ENCODE data around the gene CNPY1. TPM values are rescaled to one million over a fixed set of nuclear protein-coding genes. Genes with fewer than 3 reads are reported as not detected.

The CNPY1 gene
- total and polyA plus RNA-seq, 4 donors, result not detected

DNA sequence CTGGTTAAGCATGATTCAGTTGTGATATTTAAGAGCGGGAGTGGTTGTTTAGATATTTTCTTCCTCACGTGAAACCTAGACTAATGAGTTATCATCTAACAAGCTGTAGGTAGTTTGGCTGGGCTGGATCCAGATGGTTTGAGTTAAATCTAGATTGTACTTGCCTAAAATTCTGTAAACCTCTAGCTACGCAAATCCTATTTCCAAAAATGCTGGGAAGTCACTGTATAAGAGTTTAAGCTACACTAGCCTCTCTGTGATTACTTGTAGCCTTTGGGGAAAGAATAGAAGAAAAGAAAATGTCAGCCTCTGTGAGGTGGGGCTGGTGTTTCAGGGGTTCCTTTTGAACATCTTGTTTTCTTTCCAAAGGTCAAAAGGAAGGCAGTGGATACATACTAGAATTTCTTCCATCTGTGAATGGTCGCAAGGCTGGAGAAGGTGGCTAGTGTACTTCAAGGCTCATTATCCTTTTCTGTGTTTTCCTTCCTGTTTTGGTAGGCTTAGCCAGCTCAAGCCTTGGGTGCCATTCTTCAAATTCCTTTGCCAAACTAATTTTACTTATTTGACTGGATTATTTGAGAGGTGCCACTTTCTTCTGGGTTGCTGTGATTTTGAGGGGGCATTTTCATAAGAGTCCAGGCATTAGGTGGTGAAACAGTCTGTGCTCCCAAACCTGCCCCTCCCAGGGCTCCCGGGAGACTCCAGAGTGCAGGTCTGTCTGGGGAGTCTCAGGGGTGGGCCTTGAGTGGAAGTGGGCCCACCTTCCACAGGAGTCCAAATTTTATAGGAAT is 93.7 kb downstream of the CNPY1 start:
- peaks cover 0 to 13% (median 0%) of the 10 kb centered on the region in 4 donors for H3K9me3 ChIP-seq (ENCODE audit: control insufficient read depth in 4 of 4, insufficient read depth in 3 of 4, low read length in 3 of 4)
- H3K4me1 ChIP-seq (ENCODE audit: control insufficient read depth in 5 of 5, insufficient read depth in 5 of 5, low read length in 5 of 5), result peaks cover 0 to 17% (median 0%) of the 10 kb centered on the region in 5 donors
- no peak overlapping the region for H3K4me3 ChIP-seq
- ATAC-seq (ENCODE audit: insufficient read depth, low FRiP score) (no peak), DNase-seq (no peak)
- no peak overlapping the region for H3K9ac ChIP-seq (ENCODE audit: insufficient read depth in 1 of 2, low read length in 2 of 2)
- H3K36me3 ChIP-seq (ENCODE audit: control insufficient read depth in 4 of 4, insufficient read depth in 4 of 4, low read length in 4 of 4), result no peaks in the 10 kb centered on the region
- 24 to 27% methylated on average over 5 of the region's 5 CpGs for WGBS, 2 donors
- TF ChIP-seq, protein P1, sequence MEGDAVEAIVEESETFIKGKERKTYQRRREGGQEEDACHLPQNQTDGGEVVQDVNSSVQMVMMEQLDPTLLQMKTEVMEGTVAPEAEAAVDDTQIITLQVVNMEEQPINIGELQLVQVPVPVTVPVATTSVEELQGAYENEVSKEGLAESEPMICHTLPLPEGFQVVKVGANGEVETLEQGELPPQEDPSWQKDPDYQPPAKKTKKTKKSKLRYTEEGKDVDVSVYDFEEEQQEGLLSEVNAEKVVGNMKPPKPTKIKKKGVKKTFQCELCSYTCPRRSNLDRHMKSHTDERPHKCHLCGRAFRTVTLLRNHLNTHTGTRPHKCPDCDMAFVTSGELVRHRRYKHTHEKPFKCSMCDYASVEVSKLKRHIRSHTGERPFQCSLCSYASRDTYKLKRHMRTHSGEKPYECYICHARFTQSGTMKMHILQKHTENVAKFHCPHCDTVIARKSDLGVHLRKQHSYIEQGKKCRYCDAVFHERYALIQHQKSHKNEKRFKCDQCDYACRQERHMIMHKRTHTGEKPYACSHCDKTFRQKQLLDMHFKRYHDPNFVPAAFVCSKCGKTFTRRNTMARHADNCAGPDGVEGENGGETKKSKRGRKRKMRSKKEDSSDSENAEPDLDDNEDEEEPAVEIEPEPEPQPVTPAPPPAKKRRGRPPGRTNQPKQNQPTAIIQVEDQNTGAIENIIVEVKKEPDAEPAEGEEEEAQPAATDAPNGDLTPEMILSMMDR (IDR thresholded peaks at IDR 0.05; ENCODE audit: control extremely low read depth, extremely low read depth), result no peak
- H3K27ac ChIP-seq (ENCODE audit: low read depth in 1 of 2, low read length in 1 of 2), result no peak overlapping the region
- H3K27me3 ChIP-seq (ENCODE audit: control insufficient read depth in 3 of 3, insufficient read depth in 3 of 3, low read length in 2 of 3), result peaks cover 26 to 93% (median 74%) of the 10 kb centered on the region in 3 donors

DNA sequence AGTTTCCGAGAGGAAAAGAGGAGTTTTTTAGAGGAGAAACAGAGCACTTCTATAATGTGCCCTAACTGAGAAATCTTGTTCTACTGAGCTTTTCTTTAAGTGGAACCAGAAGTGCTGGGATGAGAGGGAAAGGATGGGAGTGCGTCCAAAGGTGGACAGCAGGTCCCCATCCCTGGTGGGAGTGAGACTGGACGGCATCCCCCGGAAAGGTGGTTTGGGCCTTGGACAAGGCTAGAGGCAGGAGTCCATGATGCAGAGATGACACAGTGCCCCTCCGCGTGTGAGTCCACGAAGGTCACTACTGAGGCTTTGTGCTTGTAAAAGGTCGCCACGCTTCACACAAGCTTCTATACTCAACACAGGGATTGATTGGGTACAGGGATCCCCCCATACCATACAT is 94.5 kb downstream of the CNPY1 start:
- Histone ChIP-seq H3K4me3 (no peak overlapping the region), H3K36me3 (ENCODE audit: control insufficient read depth in 4 of 4, insufficient read depth in 4 of 4, low read length in 4 of 4) (no peaks in the 10 kb centered on the region), H3K9me3 (ENCODE audit: control insufficient read depth in 4 of 4, insufficient read depth in 3 of 4, low read length in 3 of 4) (peaks cover 0 to 11% (median 0%) of the 10 kb centered on the region in 4 donors), H3K27ac (ENCODE audit: low read depth in 1 of 2, low read length in 1 of 2) (no peak overlapping the region), H3K27me3 (ENCODE audit: control insufficient read depth in 3 of 3, insufficient read depth in 3 of 3, low read length in 2 of 3) (peaks cover 30 to 98% (median 79%) of the 10 kb centered on the region in 3 donors), H3K4me1 (ENCODE audit: control insufficient read depth in 5 of 5, insufficient read depth in 5 of 5, low read length in 5 of 5) (peaks cover 0 to 13% (median 0%) of the 10 kb centered on the region in 5 donors), H3K9ac (ENCODE audit: insufficient read depth in 1 of 2, low read length in 2 of 2) (no peak overlapping the region)
- 12 to 13% methylated on average over 9 of the region's 9 CpGs for WGBS, 2 donors
- DNase-seq (no peak), ATAC-seq (ENCODE audit: insufficient read depth, low FRiP score) (no peak)
- TF ChIP-seq, protein P1 (IDR thresholded peaks at IDR 0.05; ENCODE audit: control extremely low read depth, extremely low read depth), result no peak

Other genes starting within 250 kb of the CNPY1 start
- gene INSIG1, start 248.7 kb downstream of the CNPY1 start, total RNA-seq, result 100 to 1,000 TPM; 124 to 264 TPM
- 100 to 1,000 TPM in 1 of 2 donors, 10 to 100 TPM in 1; 54.2 to 115 TPM for gene INSIG1, start 248.7 kb downstream of the CNPY1 start, polyA plus RNA-seq
- under 1 TPM in 1 of 2 donors, not detected in 1; 0.06 TPM for gene EN2, start 88.4 kb downstream of the CNPY1 start, total RNA-seq
- under 1 TPM; 0.02 to 0.04 TPM for gene EN2, start 88.4 kb downstream of the CNPY1 start, polyA plus RNA-seq
- gene RBM33, start 98.1 kb upstream of the CNPY1 start, total RNA-seq, result 10 to 100 TPM; 60.6 to 99.6 TPM
- 10 to 100 TPM; 15.3 to 25.9 TPM for gene RBM33, start 98.1 kb upstream of the CNPY1 start, polyA plus RNA-seq